ENCODE data around the gene DACT2.
"Not testable (repeated sequence)": the region's sequence is repeated elsewhere in the genome, so short reads cannot be mapped to it uniquely, and the experiment has no call there.

Gene DACT2

DNA sequence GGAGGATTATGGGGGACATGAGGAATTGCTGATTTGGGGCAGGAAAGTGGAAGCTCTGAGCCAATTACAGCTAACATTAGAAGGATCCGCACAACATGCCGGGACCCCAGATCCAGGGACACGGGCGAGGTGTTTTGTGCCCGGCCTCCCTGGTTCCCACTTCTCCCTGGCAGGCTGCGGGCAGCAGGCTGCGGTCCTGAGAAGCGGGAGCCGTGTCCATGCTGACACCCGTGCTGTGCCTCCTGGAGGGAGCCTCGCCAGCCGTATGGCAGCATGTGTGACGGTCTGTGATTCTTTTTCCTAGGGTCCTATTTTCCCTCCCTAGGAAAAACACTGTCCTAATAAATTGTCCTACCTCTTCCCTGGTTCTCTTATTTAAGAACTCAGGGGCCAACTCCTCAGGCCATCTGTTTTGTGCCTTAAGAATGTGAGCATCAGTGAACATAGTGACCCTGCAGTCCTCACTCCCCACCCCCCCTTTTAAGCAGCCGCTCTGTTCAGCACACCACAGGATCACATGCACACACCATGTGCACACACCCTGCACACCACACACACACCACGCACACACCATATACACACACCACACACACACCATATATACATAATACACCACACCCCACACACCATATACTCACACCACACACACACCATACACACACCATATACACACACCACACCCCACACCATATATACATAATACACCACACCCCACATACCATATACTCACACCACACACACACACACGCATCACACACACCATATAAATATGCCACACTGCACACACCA is 49.9 kb downstream of the DACT2 start:
- no peak overlapping the region for H3K4me3 ChIP-seq (ENCODE audit: low read length)
- no peak for TF ChIP-seq ZNF274 (IDR thresholded peaks at IDR 0.05; ENCODE audit: low read depth, low read length)

DNA sequence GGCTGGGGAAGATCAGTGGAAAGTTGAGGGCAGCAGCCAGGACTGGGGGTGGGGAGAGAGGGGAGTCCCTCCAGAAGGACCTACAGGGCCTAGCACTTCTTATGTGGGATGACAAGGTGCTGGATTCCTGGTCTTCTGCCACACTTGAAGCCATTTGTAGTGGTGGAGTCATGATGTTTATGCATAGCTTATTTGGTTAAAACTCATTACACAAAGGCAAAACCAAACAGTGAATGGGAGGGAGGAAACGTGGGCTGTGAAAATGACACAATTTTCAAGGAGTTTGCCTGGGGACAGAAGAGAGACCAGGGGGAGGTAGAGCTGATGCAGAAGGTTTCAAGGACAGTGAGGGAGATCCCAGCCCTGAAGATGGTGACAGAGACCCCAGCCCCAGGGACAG is 50.8 kb downstream of the DACT2 start:
- TF ChIP-seq ZNF274 (IDR thresholded peaks at IDR 0.05; ENCODE audit: low read depth, low read length): no peak

DNA sequence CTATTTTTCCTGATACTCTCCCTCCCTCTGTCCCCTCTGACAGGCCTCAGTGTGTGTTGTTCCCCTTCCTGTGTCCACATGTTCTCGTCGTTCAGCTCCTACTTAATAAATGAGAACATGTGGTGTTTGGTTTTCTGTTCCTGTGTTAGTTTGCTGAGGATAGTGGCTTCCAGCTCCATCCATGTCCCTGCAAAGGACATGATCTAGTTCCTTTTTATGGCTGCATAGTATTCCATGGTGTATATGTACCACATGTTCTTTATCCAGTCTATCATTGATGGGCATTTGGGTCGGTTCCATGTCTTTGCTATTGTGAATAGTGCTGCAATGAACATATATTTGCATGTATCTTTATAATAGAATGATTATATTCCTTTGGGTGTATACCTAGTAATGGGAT is 51.8 kb downstream of the DACT2 start:
- not testable (repeated sequence) for H3K4me3 ChIP-seq (ENCODE audit: low read length)

More for the DNA sequence above, 50.8 kb downstream of the DACT2 start:
- no peak overlapping the region for H3K4me3 ChIP-seq (ENCODE audit: low read length)

DNA sequence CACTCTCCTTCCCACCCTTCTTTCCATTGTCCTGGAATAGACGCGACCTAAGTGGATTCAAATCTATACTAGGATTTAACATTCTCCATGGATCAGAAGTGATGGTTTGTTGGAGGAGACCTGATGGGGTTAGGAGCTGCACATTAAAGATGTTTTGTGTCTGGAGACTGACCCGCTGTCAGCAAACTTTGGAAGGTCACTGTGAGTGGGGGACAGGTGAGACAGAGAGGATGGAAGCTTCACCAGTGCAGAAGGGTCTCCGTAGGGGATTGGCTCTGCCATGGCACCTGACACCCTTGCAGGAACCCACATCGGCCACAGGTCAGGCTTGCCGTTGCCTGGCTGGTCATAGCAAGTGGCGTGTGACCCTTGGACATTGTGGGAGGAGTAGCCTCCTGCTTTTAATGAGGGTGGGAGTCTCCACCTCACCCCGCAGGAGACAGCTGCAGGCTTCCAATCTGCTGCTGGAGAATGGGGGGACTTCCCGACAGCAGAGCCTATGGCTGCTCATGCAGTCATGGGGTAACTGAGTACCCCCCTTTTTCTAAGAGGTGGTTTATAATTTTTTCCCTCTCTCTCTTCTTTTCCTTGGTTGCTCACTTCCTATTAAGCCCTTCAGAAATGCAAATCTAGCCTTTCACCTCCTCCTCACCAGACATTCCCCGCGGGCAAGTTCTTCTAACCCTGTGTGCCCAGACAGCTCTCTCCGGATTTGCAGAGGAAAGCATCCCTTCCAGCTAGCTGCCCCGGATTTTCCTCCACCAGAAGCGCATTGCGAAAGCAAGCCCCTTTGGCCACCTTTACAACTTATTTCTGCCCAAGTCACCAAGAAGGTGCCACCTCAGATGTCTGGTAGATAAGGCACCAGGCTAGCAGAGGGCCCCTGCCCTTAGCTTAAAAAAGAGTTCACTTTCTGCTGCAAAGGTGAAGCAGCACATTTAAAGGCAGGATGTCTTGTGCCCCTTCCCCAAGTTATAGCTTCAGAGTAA is 53.5 kb downstream of the DACT2 start:
- H3K4me3 ChIP-seq (ENCODE audit: low read length): no peak overlapping the region
- no peak for TF ChIP-seq ZNF274 (IDR thresholded peaks at IDR 0.05; ENCODE audit: low read depth, low read length)

DNA sequence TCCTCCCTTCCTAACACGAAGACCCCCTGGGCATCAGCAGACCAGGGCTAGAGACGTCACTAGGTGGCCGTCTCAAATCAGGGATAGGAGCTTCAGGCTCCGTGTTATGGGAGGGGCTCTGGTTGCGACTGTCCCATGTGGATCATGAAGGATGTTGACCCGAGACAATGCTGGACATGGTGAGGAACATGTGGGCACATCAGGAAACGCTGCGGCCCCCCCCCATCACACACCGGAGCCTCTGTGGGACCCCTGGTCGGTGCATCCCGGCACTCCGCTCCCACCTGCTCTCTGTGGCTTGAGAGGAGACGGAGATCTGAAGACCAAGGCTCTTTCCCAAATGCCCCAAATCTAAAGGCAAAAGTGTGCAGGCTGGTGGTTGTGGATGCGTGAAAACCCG is 54.2 kb downstream of the DACT2 start:
- H3K4me3 ChIP-seq (ENCODE audit: low read length): no peak overlapping the region
- TF ChIP-seq ZNF274 (IDR thresholded peaks at IDR 0.05; ENCODE audit: low read depth, low read length): no peak

GRCh38 chr6:168264593-168265335 is 54.8 kb downstream of the DACT2 start:
- H3K4me3 ChIP-seq (ENCODE audit: low read length): no peak overlapping the region
- no peak for TF ChIP-seq ZNF274 (IDR thresholded peaks at IDR 0.05; ENCODE audit: low read depth, low read length)

GRCh38 chr6:168263351-168263905 is 56.1 kb downstream of the DACT2 start:
- TF ChIP-seq ZNF274 (IDR thresholded peaks at IDR 0.05; ENCODE audit: low read depth, low read length): no peak
- H3K4me3 ChIP-seq (ENCODE audit: low read length): no peak overlapping the region

- H3K4me3 ChIP-seq (ENCODE audit: low read length): no peak overlapping the region
- TF ChIP-seq ZNF274 (IDR thresholded peaks at IDR 0.05; ENCODE audit: low read depth, low read length): no peak
Measured at GRCh38 chr6:168261234-168261633, 58.3 kb downstream of the DACT2 start.

DNA sequence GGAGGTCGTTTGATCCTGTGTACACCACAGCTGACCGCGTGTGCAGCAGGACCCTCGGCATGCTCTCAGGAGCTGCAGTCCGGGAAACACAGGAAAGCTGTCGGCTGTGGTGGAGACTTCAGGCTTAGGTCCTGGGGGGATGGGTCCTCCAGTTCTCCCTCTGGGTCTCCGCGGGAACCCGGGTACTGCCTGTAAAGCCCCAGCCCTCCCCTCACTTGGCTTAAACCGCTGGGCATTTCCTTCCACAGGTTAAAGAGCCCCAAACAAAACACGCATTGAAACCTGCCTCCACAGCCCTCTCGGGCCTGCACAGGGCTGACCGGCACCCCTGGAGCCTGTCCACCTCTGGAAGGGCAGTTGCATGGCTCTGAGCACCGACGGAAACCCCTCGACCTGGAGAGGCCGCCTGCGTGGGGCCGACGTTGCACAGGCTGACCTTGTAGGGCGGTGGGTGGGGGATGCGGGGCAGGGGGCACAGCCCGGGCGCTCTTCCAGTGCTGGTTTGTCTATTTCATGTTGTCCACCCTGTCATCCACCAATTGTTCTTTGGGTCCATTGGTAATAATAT is 59.1 kb downstream of the DACT2 start:
- TF ChIP-seq ZNF274 (IDR thresholded peaks at IDR 0.05; ENCODE audit: low read depth, low read length): no peak
- H3K4me3 ChIP-seq (ENCODE audit: low read length): no peak overlapping the region

- H3K4me3 ChIP-seq (ENCODE audit: low read length): no peak overlapping the region
- TF ChIP-seq ZNF274 (IDR thresholded peaks at IDR 0.05; ENCODE audit: low read depth, low read length): no peak
Measured at GRCh38 chr6:168258795-168259194, 60.8 kb downstream of the DACT2 start.

- TF ChIP-seq ZNF274 (IDR thresholded peaks at IDR 0.05; ENCODE audit: low read depth, low read length): no peak
- no peak overlapping the region for H3K4me3 ChIP-seq (ENCODE audit: low read length)
Measured at GRCh38 chr6:168256940-168257339, 62.6 kb downstream of the DACT2 start.
